ENCODE data around the gene SFMBT1. TPM values are rescaled to one million over a fixed set of nuclear protein-coding genes. Genes with fewer than 3 reads are reported as not detected.

Gene SFMBT1
- total and polyA plus RNA-seq, 2 of the 4 experiments (the other 2 are of a cell fraction): 1.0 to 1.8 TPM

DNA sequence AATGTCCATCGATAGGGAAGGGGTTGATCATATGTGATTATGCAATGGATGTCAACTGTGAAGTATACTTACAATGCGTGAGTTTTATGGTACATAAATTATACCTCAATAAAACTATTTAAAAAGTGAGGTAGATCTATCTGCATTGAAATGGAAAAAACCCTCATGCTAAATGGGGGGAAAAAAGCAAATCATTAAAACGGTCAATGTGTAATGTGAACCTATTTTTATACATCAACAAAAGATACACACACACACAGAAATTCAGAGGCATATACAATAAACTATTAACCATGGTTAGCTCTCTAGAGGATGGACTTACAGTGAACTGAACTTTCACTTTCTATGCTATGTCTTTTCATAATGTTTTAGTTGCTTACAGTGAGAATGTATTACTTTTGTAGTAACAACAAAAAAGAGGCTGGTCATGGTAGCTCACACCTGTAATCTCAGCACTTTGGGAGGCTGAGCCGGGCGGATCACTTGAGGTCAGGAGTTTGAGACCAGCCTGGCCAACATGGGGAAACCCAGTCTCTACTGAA lies 171.6 kb downstream of the SFMBT1 start:
- dilution Hi-C loops (cut with HindIII; ENCODE audit: low sequenced_read_pairs, unreplicated experiment) (no loop called here), in situ Hi-C loops (cut with MboI; ENCODE audit: low sequenced_read_pairs) (no loop called here), intact Hi-C loops (cut with micrococcal nuclease) (no loop called here)
- no peak overlapping the region for H3K23ac ChIP-seq (ENCODE audit: low read depth, low read length)
- no peak overlapping the region for H3K4ac ChIP-seq (ENCODE audit: low read depth, low read length)
- no peak overlapping the region for H3K27ac ChIP-seq (ENCODE audit: insufficient read depth, low read length)
- no peak overlapping the region for H2AK9ac ChIP-seq (replicated peaks; ENCODE audit: low read depth, low read length, poor library complexity)
- no peaks in the 10 kb centered on the region for H3K27me3 ChIP-seq (ENCODE audit: control insufficient read depth, insufficient read depth, low read length)
- H2AFZ ChIP-seq (replicated peaks; ENCODE audit: low read length, poor library complexity): no peak overlapping the region
- H2BK15ac ChIP-seq (ENCODE audit: low read depth, low read length): no peak overlapping the region
- ChIA-PET POLR2A (ENCODE audit: unreplicated experiment) (no interaction called here), CTCF (interaction anchor here (1.0 kb wide), 2 partner anchors 9 to 18 kb away, joined by 3 to 7 read pairs; no protein-coding TSS in a partner anchor)
- H3K79me1 ChIP-seq (ENCODE audit: low read depth in 1 of 2, low read length in 2 of 2): peaks cover 16 to 57% of the 10 kb centered on the region in 2 experiments
- no peak overlapping the region for H3K18ac ChIP-seq (ENCODE audit: low read depth, low read length)
- no peak overlapping the region for H4K91ac ChIP-seq (ENCODE audit: insufficient read depth, low read depth, low read length)
- H3K56ac ChIP-seq (ENCODE audit: extremely low read depth, insufficient read depth, low read length): no peak overlapping the region
- H3K9me3 ChIP-seq (ENCODE audit: control insufficient read depth, insufficient read depth, low read length): no peaks in the 10 kb centered on the region
- H3K9me1 ChIP-seq (ENCODE audit: insufficient read depth, low read length): peaks cover 10% of the 10 kb centered on the region; the same call in 1 of the 2 replicates
- H2BK120ac ChIP-seq (ENCODE audit: low read depth, low read length): no peak overlapping the region
- peak overlapping the region; percentile 67 for H3K4me2 ChIP-seq (ENCODE audit: low read depth, low read length)
- no TSS peak for BruUV-seq (replicated peaks)
- 40% methylated on average over 2 of the region's 5 CpGs; no CpG with 5 or more reads in 1 of the 2 experiments for WGBS, 2 experiments (ENCODE audit: extremely low coverage in 2 of 2, insufficient read length in 1 of 2)
- no peaks in the 10 kb centered on the region; the same call in 1 of the 2 replicates for H4K20me1 ChIP-seq (ENCODE audit: insufficient read depth, low read length)
- DNase-seq (no peak), ATAC-seq (ENCODE audit: low read depth) (peak; percentile 44; the same call in 1 of the 2 replicates)
- H4K8ac ChIP-seq (ENCODE audit: low read depth in 2 of 2, low read length in 2 of 2): no peak overlapping the region
- no peak overlapping the region for H2BK20ac ChIP-seq (ENCODE audit: low read depth, low read length)
- TF ChIP-seq CEBPB (IDR thresholded peaks at IDR 0.05; ENCODE audit: low read depth, low read length): 0 out of 2 replicates have a peak, but pooled peaks have one; percentile 0
- TF ChIP-seq SMC3 (IDR thresholded peaks at IDR 0.05; ENCODE audit: low read depth, low read length): no peak
- H2BK5ac ChIP-seq (ENCODE audit: low read depth, low read length, poor library complexity, severe bottlenecking): no peak overlapping the region
- peaks cover 3% of the 10 kb centered on the region; the same call in 1 of the 2 replicates for H3K36me3 ChIP-seq (ENCODE audit: control insufficient read depth, insufficient read depth, low read length)
- H3K4me3 ChIP-seq (ENCODE audit: insufficient read depth, low read depth, low read length): no peak overlapping the region
- no peak overlapping the region for H2AK5ac ChIP-seq (ENCODE audit: low read depth, low read length)
- H3K4me1 ChIP-seq (ENCODE audit: control insufficient read depth, insufficient read depth, low read length): peaks cover 9% of the 10 kb centered on the region
- H3K9ac ChIP-seq (ENCODE audit: low read depth, low read length): no peak overlapping the region
- H4K5ac ChIP-seq (ENCODE audit: low read depth, low read length): no peak overlapping the region
- H3K14ac ChIP-seq (replicated peaks; ENCODE audit: low read depth, low read length): no peak overlapping the region

Data from IMR-90 (cell line).